Measurements from ENCODE around the gene EPHA8.

The EPHA8 gene

GRCh38 chr1:22567197-22567596 is 3.9 kb downstream of the EPHA8 start:
- no peak for DNase-seq (ENCODE audit: low spot score)

GRCh38 chr1:22567994-22568393 is 4.7 kb downstream of the EPHA8 start:
- no peak for DNase-seq (ENCODE audit: low spot score)

GRCh38 chr1:22569269-22569668 is 6.0 kb downstream of the EPHA8 start:
- DNase-seq (ENCODE audit: low spot score), result no peak

- no peak for DNase-seq (ENCODE audit: low spot score)
These were observed 7.0 kb downstream of the EPHA8 start for GRCh38 chr1:22570140-22570909.

- DNase-seq (ENCODE audit: low spot score), result no peak
These were observed 9.5 kb downstream of the EPHA8 start for GRCh38 chr1:22572818-22573217.

GRCh38 chr1:22573237-22573636 is 9.9 kb downstream of the EPHA8 start:
- no peak for DNase-seq (ENCODE audit: low spot score)

DNA sequence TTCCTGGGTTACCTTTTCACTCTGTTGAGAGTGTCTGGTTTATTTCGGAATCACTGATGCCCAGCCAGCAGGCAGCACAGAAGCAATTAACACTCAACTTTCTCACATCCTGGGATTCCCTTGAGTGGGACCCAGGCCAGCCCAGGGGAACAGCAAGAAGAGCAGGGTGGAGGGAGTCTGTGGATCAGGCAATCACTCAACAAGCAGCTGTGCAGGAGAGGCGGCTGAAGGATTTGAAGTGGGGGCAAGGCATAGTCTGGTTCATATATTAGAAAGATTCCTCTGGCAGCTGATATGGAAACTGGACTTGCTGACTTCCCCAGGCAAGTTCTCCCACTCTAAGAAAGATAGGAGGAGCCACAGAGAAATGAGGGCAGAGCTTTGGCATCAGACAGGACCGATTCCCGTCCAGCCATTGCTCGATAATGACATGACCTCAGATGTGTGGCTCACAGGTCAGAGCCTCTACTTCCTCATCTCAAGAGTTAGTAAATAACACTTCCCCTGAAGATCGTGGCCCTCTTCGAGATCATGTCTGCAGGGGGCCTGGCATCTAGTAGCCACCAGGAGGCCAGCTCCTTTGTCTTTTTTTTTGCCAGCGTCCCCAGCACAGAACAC is 12.4 kb downstream of the EPHA8 start:
- no peak for DNase-seq (ENCODE audit: low spot score)

- no peak for DNase-seq (ENCODE audit: low spot score)
These were observed 12.9 kb downstream of the EPHA8 start for GRCh38 chr1:22576150-22576544.

DNA sequence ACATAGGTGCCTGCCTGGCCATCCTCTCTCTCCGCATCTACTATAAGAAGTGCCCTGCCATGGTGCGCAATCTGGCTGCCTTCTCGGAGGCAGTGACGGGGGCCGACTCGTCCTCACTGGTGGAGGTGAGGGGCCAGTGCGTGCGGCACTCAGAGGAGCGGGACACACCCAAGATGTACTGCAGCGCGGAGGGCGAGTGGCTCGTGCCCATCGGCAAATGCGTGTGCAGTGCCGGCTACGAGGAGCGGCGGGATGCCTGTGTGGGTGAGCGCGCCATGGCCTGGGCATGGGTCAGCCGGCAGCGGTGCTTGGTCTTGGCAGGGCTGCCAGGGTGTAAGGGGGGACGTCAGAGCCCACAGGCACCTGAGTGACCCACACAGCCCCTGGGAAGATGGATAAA is 13.3 kb downstream of the EPHA8 start:
- no peak for DNase-seq (ENCODE audit: low spot score)

- DNase-seq (ENCODE audit: low spot score), result no peak
These were observed 15.6 kb downstream of the EPHA8 start for GRCh38 chr1:22578732-22579361.

DNA sequence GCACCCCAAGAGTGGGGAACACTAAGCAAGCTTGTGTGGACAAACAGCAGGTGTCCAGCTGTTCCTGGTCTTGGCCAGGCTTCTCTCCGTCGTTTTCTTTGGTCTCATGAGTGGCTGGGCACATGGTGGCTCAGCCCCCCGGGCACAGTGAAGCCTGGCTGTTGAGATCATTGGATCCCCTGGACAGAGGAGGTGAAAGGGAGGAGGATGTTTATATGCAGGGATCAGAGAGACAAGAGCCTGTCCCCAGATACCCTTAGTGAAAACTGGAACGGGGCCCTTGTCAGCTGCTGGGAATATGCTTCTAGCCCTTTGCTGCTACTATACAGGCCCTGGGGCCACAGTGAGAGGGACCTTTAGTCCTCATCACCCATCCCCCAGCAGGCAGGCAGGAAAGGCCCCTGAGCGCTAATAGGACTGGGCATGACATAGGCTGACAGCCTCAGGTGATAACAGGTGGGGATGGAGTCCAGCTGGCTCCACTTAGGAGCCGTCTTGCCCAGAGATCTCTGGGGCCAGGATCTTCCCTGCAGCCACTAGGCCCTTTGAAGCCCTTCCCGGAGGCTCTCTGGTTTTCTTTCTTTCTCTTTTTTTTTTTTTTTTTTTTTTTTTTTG is 16.4 kb downstream of the EPHA8 start:
- peak; percentile 28 for DNase-seq (ENCODE audit: low spot score)

- peak; percentile 42 for DNase-seq (ENCODE audit: low spot score)
These were observed 19.7 kb downstream of the EPHA8 start for GRCh38 chr1:22582661-22583635.

GRCh38 chr1:22584001-22584562 is 20.8 kb downstream of the EPHA8 start:
- no peak for DNase-seq (ENCODE audit: low spot score)

GRCh38 chr1:22584970-22585369 is 21.7 kb downstream of the EPHA8 start:
- no peak for DNase-seq (ENCODE audit: low spot score)

- no peak for DNase-seq (ENCODE audit: low spot score)
These were observed 22.2 kb downstream of the EPHA8 start for GRCh38 chr1:22585471-22585870.

GRCh38 chr1:22586356-22587130 is 23.3 kb downstream of the EPHA8 start:
- DNase-seq (ENCODE audit: low spot score), result no peak

DNA sequence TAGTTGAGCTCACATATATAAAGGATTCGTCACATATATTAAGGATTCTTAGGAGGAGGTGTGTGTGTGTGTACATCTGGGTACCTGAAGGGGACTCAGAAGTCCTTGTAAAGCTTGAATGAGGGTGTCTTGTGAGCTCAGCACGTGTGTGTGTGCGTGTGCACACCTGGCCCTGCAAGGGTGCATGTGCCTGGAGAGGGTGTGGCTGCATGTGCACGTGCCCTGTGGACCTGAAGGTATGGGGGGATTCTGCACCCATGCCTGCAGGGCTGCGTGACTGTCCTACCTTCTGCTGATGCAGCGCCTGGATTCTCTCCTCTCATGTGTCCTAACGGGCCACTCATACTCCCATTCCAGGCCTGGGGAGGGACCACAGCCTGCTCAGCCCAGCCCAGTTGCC is 24.0 kb downstream of the EPHA8 start:
- no peak for DNase-seq (ENCODE audit: low spot score)

- DNase-seq (ENCODE audit: low spot score), result no peak
These were observed 25.7 kb downstream of the EPHA8 start for GRCh38 chr1:22588899-22589422.

- no peak for DNase-seq (ENCODE audit: low spot score)
These were observed 28.3 kb downstream of the EPHA8 start for GRCh38 chr1:22591576-22591975.

- DNase-seq (ENCODE audit: low spot score), result no peak
These were observed 28.8 kb downstream of the EPHA8 start for GRCh38 chr1:22592051-22592450.

Measured in cerebellar cortex (tissue), 1 donor.